ENCODE results near the gene TIAM2. TPM values are rescaled to one million over a fixed set of nuclear protein-coding genes. Genes with fewer than 3 reads are reported as not detected.
A peak's percentile ranks its signal among the peaks of the same experiment; 100 is the strongest.

TIAM2 gene
- total RNA-seq, 4 donors from 2014 or later = 8.6 to 17.0 (median 14.8) TPM

DNA sequence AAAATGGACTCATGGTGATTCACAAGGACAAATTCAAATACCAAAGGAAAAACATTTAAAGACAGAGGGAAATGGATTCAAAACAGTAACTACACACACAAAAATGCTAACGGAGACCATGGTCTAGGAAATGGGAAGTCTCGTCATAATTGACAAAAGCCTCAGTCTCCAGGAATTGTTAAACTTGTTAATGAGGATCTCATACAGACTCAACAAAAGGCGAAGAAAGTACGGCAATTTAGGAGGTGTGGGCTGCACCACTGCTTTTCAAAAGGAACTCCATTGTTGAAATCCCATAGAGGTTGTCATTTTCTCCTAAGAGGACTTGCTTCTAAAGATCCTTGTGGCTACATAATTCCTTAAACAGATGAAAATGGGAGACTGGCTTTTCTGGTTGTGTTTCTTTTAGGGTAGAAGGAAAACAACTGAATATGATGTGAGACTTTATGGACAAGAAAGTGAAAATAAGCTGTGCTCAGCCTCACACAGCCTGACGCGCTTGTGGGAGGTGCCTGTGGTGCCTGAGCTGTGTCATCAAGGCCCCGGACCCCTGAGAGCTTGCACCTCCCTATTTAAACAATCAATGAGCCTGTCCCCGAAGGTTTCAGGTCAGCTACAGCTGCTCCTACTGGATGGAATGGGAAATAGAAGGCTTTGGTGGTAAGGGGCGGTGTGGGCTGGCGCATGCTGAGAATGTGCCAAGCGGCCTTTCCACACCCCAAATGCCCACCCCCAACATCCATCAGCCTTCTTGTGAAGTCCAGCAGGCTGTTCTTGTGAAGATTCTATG, 266.2 kb downstream of the TIAM2 start:
- Histone ChIP-seq H3K27ac (replicated peaks in 1 of 4) (no peak overlapping the region), H3K27me3 (no peaks in the 10 kb centered on the region), H3K36me3 (peaks cover 6 to 43% (median 20%) of the 10 kb centered on the region in 4 donors), H3K4me1 (peaks cover 0 to 4% (median 0%) of the 10 kb centered on the region in 4 donors), H3K4me3 (no peak overlapping the region), H3K9me3 (no peaks in the 10 kb centered on the region)
- DNase-seq (ENCODE audit: extremely low spot score) = no peak
- 92% methylated on average over 11 of the region's 11 CpGs for WGBS
- no peak for TF ChIP-seq POLR2A (IDR thresholded peaks at IDR 0.05; ENCODE audit: low read depth)
- TF ChIP-seq, protein P1, sequence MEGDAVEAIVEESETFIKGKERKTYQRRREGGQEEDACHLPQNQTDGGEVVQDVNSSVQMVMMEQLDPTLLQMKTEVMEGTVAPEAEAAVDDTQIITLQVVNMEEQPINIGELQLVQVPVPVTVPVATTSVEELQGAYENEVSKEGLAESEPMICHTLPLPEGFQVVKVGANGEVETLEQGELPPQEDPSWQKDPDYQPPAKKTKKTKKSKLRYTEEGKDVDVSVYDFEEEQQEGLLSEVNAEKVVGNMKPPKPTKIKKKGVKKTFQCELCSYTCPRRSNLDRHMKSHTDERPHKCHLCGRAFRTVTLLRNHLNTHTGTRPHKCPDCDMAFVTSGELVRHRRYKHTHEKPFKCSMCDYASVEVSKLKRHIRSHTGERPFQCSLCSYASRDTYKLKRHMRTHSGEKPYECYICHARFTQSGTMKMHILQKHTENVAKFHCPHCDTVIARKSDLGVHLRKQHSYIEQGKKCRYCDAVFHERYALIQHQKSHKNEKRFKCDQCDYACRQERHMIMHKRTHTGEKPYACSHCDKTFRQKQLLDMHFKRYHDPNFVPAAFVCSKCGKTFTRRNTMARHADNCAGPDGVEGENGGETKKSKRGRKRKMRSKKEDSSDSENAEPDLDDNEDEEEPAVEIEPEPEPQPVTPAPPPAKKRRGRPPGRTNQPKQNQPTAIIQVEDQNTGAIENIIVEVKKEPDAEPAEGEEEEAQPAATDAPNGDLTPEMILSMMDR (IDR thresholded peaks at IDR 0.05) = no peak
- no peak for TF ChIP-seq POLR2AphosphoS5 (IDR thresholded peaks at IDR 0.05)
- TF ChIP-seq EP300 (IDR thresholded peaks at IDR 0.05) = no peak
- intact Hi-C loops (cut with DNase I) = no loop called here

DNA sequence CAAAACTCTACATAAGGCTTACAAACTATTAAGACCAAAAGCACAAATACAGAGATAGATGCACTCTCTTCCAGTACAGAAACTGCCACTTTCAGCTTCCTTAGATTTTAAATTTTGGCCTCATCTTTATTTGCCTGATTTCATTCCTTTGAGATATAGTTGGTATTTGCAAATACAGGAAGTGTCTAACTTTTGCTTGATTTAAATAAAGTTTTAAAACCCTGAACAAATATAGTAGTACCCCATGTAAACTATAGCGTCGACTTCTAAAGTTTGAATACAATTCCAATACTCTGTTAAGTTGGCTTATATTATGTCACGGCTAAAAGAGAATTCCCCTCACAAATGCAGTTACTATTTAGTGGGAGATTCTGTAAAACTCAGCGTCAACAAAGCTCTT, 267.5 kb downstream of the TIAM2 start:
- H3K36me3 ChIP-seq = peaks cover 4 to 30% (median 15%) of the 10 kb centered on the region in 4 donors
- TF ChIP-seq POLR2A (IDR thresholded peaks at IDR 0.05; ENCODE audit: low read depth) (no peak), EP300 (IDR thresholded peaks at IDR 0.05) (no peak), POLR2AphosphoS5 (IDR thresholded peaks at IDR 0.05) (no peak)
- TF ChIP-seq, protein P1 (IDR thresholded peaks at IDR 0.05) = no peak
- WGBS = 96% methylated on average over 4 of the region's 4 CpGs

DNA sequence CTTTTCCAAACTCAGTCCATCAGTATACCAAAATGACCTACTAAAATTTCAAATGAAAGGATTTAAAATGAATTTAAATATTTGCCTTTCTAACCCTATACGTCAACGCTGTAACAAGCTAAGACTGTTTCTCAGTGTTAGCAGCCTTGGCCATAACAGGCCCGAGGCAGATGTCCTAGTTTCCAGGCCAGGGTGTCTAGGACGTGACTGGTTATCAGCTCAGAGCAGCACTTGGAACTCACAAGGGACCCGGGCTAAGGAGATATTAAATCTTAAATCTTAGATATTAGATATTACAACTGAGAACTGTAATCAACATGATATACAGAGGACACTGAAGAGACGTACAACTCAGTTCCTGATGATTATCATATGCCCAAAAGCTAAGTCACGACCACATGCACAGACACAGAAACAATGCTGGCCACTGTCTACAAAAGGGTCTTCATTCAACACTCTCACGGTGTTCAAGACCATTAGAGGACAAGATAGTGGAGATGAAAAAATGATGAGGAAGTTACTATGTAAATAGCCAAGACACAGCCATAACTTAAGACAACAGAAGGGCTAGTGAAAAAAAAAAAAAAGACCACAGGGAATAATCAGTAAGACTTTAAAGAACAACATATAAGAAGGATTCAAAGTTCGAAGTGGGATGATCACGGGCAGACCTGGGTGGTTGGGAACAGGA, 268.4 kb downstream of the TIAM2 start, which contains the start of gene CLDN20:
Gene CLDN20, plus strand, starts transcription at position 641 of the 691 bp plus-strand sequence. CDS start 11,707 bp downstream, outside the sequence.
- intact Hi-C loops (cut with DNase I) = no loop called here
- WGBS = 94% methylated on average over 10 of the region's 10 CpGs
- H3K27me3 ChIP-seq = no peaks in the 10 kb centered on the region
- peak within 1 kb of the TSS in 3 of 4 donors; percentile 10 to 22 (median 19) for H3K27ac ChIP-seq (replicated peaks in 1 of 4)
- no peak for TF ChIP-seq POLR2A (IDR thresholded peaks at IDR 0.05; ENCODE audit: low read depth)
- TF ChIP-seq POLR2AphosphoS5 (IDR thresholded peaks at IDR 0.05) = no peak
- TF ChIP-seq EP300 (IDR thresholded peaks at IDR 0.05) = no peak
- TF ChIP-seq, protein P1 (IDR thresholded peaks at IDR 0.05) = no peak
- H3K9me3 ChIP-seq = no peaks in the 10 kb centered on the region
- H3K4me1 ChIP-seq = peaks cover 0 to 7% (median 5%) of the 10 kb centered on the region in 4 donors
- H3K36me3 ChIP-seq = peaks cover 0 to 21% (median 15%) of the 10 kb centered on the region in 4 donors
- no peak for DNase-seq (ENCODE audit: extremely low spot score)
- no peak within 1 kb of the TSS for H3K4me3 ChIP-seq

More for the DNA sequence above, 267.5 kb downstream of the TIAM2 start:
- no peak overlapping the region for H3K4me3 ChIP-seq
- no peak overlapping the region for H3K27ac ChIP-seq (replicated peaks in 1 of 4)
- intact Hi-C loops (cut with DNase I) = no loop called here
- H3K9me3 ChIP-seq = no peaks in the 10 kb centered on the region
- H3K4me1 ChIP-seq = peaks cover 0 to 4% (median 3%) of the 10 kb centered on the region in 4 donors
- no peak for DNase-seq (ENCODE audit: extremely low spot score)
- H3K27me3 ChIP-seq = no peaks in the 10 kb centered on the region

DNA sequence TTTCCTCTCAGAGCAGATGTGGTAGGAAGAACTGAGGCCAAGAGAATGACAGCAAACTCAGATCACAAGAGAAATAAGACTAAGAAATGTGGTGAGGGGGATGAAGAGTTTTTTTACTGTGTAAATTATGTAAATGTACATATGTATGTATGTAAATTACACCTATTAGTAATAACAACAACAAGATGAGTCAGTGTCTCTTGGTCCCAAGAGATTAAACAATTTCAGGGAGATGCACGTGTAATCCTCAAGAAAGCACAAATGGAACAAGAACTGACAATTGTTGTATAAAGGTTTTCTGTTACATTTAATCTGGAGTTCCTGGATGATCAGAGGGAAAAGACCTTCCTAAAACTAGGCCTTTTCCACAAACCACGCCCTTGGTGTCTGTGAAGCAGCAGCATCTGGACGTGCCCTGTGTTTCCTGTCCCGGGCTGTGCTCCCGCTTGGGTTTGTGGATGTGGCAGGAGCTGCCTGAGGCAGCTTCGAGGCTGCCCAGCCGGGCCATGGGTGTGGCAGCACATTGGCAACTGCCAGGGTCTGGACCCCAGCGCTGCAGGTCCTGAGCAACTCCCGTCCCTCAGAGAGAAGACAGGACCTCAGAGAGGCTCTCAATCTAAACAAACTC, 269.7 kb downstream of the TIAM2 start:
- intact Hi-C loops (cut with DNase I) = no loop called here
- Histone ChIP-seq H3K9me3 (no peaks in the 10 kb centered on the region), H3K4me3 (no peak overlapping the region), H3K36me3 (peaks cover 0 to 8% (median 5%) of the 10 kb centered on the region in 4 donors), H3K27ac (replicated peaks in 1 of 4) (peak overlapping the region in 3 of 4 donors; percentile 10 to 22 (median 19)), H3K4me1 (peaks cover 0 to 7% (median 5%) of the 10 kb centered on the region in 4 donors), H3K27me3 (no peaks in the 10 kb centered on the region)
- 87% methylated on average over 9 of the region's 9 CpGs for WGBS
- DNase-seq (ENCODE audit: extremely low spot score) = no peak
- TF ChIP-seq POLR2AphosphoS5 (IDR thresholded peaks at IDR 0.05) (no peak), POLR2A (IDR thresholded peaks at IDR 0.05; ENCODE audit: low read depth) (no peak), EP300 (IDR thresholded peaks at IDR 0.05) (no peak)
- TF ChIP-seq, protein P1 (IDR thresholded peaks at IDR 0.05) = no peak

Measured in esophagus muscularis mucosa (tissue), 4 donors.